Ovary (tissue), 9 donors: Measurements from ENCODE around the gene STK11IP. TPM values are rescaled to one million over a fixed set of nuclear protein-coding genes. Genes with fewer than 3 reads are reported as not detected.

Source experiments
- DNase-seq, 5 donors: peaks; one replicate each; pipeline ENCODE4 v3.0.0-alpha.2; 2019 to 2020
- H3K27ac ChIP-seq, 2 donors: fragments of 200-600 bp; one replicate each; pipeline versions ENCODE4 v1.5.1 to v1.8.0; 2019 to 2022
- H3K27me3 ChIP-seq: fragments of 200-600 bp; one replicate; pipeline ENCODE4 v1.8.0; 2022
- H3K36me3 ChIP-seq: fragments of 200-600 bp; sonication (generic); one replicate; pipeline ENCODE4 v1.5.1; 2019
- H3K4me1 ChIP-seq: one replicate; pipeline ENCODE4 v1.8.1; 2013; ENCODE audit warnings: mild to moderate bottlenecking, moderate library complexity; ENCODE audit not compliant: insufficient read depth
- H3K4me3 ChIP-seq: fragments of 200-600 bp; sonication (generic); one replicate; pipeline ENCODE4 v1.5.1; 2017
- H3K9me3 ChIP-seq, 2 donors: fragments of 200-600 bp in 1 of 2; sonication (generic) in 1 of 2; one replicate each; pipeline versions ENCODE4 v1.5.1 to v1.8.1; 2013 to 2019; ENCODE audit warnings: mild to moderate bottlenecking in 1 of 2, moderate library complexity in 1 of 2
- EP300 ChIP-seq: sonication (generic); formaldehyde crosslinking; IDR thresholded peaks from one replicate; pipeline ENCODE4 v1.6.1; 2017; ENCODE audit warnings: antibody characterized with exemption
- POLR2A ChIP-seq: fragments of 450-650 bp; IDR thresholded peaks from one replicate; pipeline ENCODE4 v1.6.1; 2017; ENCODE audit warnings: antibody characterized with exemption, mild to moderate bottlenecking, moderate library complexity
- WGBS, 3 donors: extraction: QIAGEN DNeasy Blood & Tissue Kit in 1 of 3; methylation state at CpG; one replicate each; pipeline versions ENCODE4 v1.1.5 to v1.1.7; 2013 to 2017; 5-methylcytosine and 5-hydroxymethylcytosine counted together
- intact Hi-C, 4 donors: fragments of 100-400 bp; cut with DNase I; formaldehyde crosslinking; loops; one replicate each; pipeline versions ENCODE4 v1.11.0 to v1.15.1; 2022 to 2023
- polyA plus RNA-seq, 2 donors: library from polyadenylated mRNA; stranded (reverse); fragments of 200-250 nt in 1 of 2; fragments of 350-450 nt in 1 of 2; fragmentation: Illumina TruSeq in 1 of 2; extraction: RNeasy Lipid Tissue Mini Kit (QIAGEN cat#74804) in 1 of 2; gene quantifications; one replicate each; pipeline ENCODE4 v1.2.3, GENCODE V29; 2013 to 2014
- total RNA-seq, 7 donors: library from RNA; depleted of rRNA in 2 of 7; stranded (reverse); fragments of >200 nt in 2 of 7; fragmentation: NEBNext Ultra II Directional in 3 of 7; extraction: Animal tissue kit (Norgen Biotek cat#: 25700) in 3 of 7; gene quantifications; one replicate each; pipeline versions ENCODE4 v1.1.0 to v1.2.4, GENCODE V29; 2016 to 2023
- TF ChIP-seq, protein P1 (sequence below), 3 donors: fragments of 450-650 bp in 2 of 3; fragments of 200-600 bp in 1 of 3; IDR thresholded peaks; one replicate each; pipeline versions ENCODE4 v1.5.1 to v1.8.0; 2016 to 2022; ENCODE audit warnings: antibody characterized with exemption in 3 of 3, mild to moderate bottlenecking in 1 of 3
- donor health status: DM: no; HTN: no; CAD: no; lungs with moderate emphysema.
- donor health status: DM: no; HTN: no; CAD: no.
- donor health status: Bipolar disorder and iron deficiency.
- donor health status: DM: yes; HTN: yes; CAD: no.
- donor health status: DM: no; HTN: no; CAD: no.
- donor health status: DM: yes; HTN: yes; CAD: no.

The STK11IP gene
- total and polyA plus RNA-seq, 9 donors, result 9.2 to 73.7 (median 43.8) TPM

DNA sequence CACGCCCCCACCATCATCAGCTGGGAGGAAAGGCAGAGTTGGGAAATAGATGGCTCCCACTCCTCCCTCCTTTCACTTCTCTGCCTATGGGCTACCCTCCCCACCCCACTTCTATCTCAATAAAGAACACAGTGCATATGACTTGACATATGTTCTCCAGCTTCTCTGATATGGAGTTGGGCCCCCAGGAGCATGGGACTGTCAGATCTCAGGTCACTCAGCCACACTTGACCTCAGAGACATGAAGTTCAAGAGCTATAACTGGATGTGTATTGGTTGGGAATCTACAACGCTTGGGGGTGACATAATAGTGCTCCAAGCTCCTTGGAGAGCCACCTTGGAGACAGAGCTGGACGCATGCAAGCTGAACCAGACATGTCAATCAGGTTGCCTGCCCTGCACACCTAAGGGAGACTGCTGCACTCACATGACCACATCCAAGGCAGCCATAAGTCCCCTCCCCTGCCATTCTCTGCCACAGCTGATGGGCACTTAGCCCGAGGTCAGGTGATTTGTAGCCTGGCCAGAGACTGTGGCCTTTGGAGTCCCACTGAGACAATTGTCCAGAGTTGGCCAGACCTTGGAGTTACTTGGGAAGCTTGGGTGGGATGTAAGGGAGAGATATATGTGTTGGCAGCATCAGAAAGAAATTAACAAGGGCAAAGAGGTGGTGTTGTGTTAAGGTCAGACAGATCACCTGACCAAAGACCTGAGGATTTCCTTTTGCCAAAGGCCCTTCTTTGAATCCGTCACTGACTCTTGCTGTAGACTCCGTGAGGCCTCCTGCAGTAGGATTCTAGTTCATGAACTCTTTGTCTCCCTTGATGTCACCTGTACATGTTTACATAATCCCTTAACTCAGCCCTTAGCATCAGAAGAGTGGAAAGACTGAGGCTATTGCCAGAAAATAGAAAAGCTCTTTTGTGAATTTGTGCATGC, 21.8 kb upstream of the STK11IP start:
- Histone ChIP-seq H3K4me3 (no peak overlapping the region), H3K27me3 (no peaks in the 10 kb centered on the region), H3K36me3 (no peaks in the 10 kb centered on the region), H3K27ac (peak overlapping the region; percentile 14 to 54), H3K9me3 (no peaks in the 10 kb centered on the region), H3K4me1 (peaks cover 9% of the 10 kb centered on the region)
- 91 to 92% (median 91%) methylated on average over 6 of the region's 6 CpGs for WGBS, 3 donors
- peak in 1 of 5 donors; percentile 11 for DNase-seq
- TF ChIP-seq, protein P1, sequence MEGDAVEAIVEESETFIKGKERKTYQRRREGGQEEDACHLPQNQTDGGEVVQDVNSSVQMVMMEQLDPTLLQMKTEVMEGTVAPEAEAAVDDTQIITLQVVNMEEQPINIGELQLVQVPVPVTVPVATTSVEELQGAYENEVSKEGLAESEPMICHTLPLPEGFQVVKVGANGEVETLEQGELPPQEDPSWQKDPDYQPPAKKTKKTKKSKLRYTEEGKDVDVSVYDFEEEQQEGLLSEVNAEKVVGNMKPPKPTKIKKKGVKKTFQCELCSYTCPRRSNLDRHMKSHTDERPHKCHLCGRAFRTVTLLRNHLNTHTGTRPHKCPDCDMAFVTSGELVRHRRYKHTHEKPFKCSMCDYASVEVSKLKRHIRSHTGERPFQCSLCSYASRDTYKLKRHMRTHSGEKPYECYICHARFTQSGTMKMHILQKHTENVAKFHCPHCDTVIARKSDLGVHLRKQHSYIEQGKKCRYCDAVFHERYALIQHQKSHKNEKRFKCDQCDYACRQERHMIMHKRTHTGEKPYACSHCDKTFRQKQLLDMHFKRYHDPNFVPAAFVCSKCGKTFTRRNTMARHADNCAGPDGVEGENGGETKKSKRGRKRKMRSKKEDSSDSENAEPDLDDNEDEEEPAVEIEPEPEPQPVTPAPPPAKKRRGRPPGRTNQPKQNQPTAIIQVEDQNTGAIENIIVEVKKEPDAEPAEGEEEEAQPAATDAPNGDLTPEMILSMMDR (IDR thresholded peaks at IDR 0.05), result no peak
- TF ChIP-seq EP300 (no peak), POLR2A (no peak)
- intact Hi-C loops, result no loop called here

DNA sequence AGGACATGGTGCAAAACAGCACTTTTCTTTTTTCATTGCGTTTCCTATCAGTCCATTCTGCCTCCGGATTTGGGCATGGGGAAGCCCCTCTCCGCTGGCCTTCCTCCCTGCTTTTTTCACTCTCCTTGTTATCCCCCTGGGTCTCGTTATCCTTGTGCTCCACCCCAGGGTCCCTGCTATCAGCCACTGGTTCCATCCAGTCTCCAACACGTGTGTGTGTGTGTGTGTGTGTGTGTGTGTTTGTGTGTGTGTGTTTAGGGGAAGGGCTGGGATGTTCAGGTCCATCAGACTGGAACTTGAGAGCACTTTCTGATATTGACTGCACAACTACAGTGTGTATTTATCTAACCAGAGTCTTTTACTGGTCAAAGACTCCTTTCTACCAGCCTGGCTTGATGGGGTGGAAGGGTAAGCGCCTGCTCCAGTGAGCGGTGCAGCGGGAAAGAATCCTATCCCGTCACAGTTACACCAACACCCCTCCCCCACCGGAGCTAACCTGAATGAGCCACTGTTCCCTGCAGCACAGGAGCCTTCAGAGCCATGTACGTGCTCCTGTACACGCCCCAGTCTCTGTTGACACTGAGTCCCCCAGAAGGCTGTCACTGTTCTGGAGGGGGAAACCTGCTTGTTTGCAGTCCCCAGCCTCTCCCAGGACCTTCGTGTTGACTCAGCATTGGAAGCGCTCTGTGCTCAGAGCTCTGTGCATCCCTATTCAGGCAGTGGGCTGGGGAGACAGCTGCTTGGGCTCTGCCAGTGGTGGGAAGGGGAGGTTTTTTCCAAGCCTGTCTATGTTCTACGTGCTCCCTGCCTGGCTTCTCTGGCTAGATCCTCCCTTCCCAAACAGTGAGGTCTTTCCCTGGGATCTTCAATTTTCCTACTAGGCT, 20.9 kb upstream of the STK11IP start:
- peak overlapping the region; percentile 31 to 54 for H3K27ac ChIP-seq
- intact Hi-C loops, result no loop called here
- peak; percentile 70 to 75 (median 71) for DNase-seq
- TF ChIP-seq, protein P1 (IDR thresholded peaks at IDR 0.05), result no peak
- no peak for TF ChIP-seq POLR2A
- no peak for TF ChIP-seq EP300
- H3K27me3 ChIP-seq, result no peaks in the 10 kb centered on the region
- 13 to 28% (median 13%) methylated on average over 15 of the region's 15 CpGs for WGBS, 3 donors
- no peaks in the 10 kb centered on the region for H3K36me3 ChIP-seq
- H3K9me3 ChIP-seq, result no peaks in the 10 kb centered on the region
- no peak overlapping the region for H3K4me3 ChIP-seq
- peaks cover 9% of the 10 kb centered on the region for H3K4me1 ChIP-seq

GRCh38 chr2:219578811-219579613, 18.6 kb upstream of the STK11IP start:
- Histone ChIP-seq H3K4me1 (peaks cover 6% of the 10 kb centered on the region), H3K27ac (no peak overlapping the region), H3K36me3 (no peaks in the 10 kb centered on the region), H3K27me3 (no peaks in the 10 kb centered on the region), H3K9me3 (no peaks in the 10 kb centered on the region), H3K4me3 (no peak overlapping the region)
- WGBS, 3 donors, result 84 to 88% (median 87%) methylated on average over 8 of the region's 8 CpGs
- intact Hi-C loops, result no loop called here
- DNase-seq, result no peak
- TF ChIP-seq, protein P1 (IDR thresholded peaks at IDR 0.05), result no peak
- TF ChIP-seq POLR2A, result no peak
- TF ChIP-seq EP300, result no peak

- intact Hi-C loops, result no loop called here
- TF ChIP-seq EP300, result no peak
- no peak for TF ChIP-seq POLR2A
- TF ChIP-seq, protein P1 (IDR thresholded peaks at IDR 0.05), result no peak
These were observed 16.3 kb upstream of the STK11IP start for GRCh38 chr2:219581346-219581745.

More at GRCh38 chr2:219581346-219581745, 16.3 kb upstream of the STK11IP start:
- H3K36me3 ChIP-seq, result no peaks in the 10 kb centered on the region
- no peaks in the 10 kb centered on the region for H3K4me1 ChIP-seq
- no peak for DNase-seq
- no peaks in the 10 kb centered on the region for H3K27me3 ChIP-seq
- H3K9me3 ChIP-seq, result no peaks in the 10 kb centered on the region
- H3K4me3 ChIP-seq, result no peak overlapping the region
- WGBS, 3 donors, result 65 to 80% (median 70%) methylated on average over 2 of the region's 2 CpGs
- no peak overlapping the region for H3K27ac ChIP-seq
